K562 (cell line): ENCODE results near the gene SPNS2. TPM values are rescaled to one million over a fixed set of nuclear protein-coding genes. Genes with fewer than 3 reads are reported as not detected.
A peak's percentile ranks its signal among the peaks of the same experiment; 100 is the strongest.

ENCODE experiments used
- ATAC-seq: fragments of 200-7000 bp; cut with Tn5 transposase; 3 replicates; pipeline ENCODE4 v1.9.1; 2020; ENCODE audit warnings: moderate library complexity
- BruUV-seq: library from RNA; stranded (reverse); fragments of 400-500 nt; replicated peaks from 2 replicates; lab custom pipeline; 2021; lab: Mats Ljungman, UMichigan
- CTCF ChIA-PET: fragments of 300-600 bp; formaldehyde crosslinking; extraction: SDS; loops from one replicate; lab custom pipeline; 2021; ENCODE audit warnings: low intra/inter-chr PET ratio; lab: Yijun Ruan, JAX
- POLR2A ChIA-PET: fragments of 300-600, 350-650 bp; sonication (Branson Sonifier 250); formaldehyde crosslinking; extraction: SDS; loops from one replicate; lab custom pipeline; 2021; ENCODE audit warnings: antibody characterized with exemption, inconsistent platforms; lab: Yijun Ruan, JAX
- DNase-seq, 4 experiments: peaks; one replicate each; pipeline versions ENCODE4 v3.0.0 to v3.0.0-alpha.2; 2011 to 2018; ENCODE audit warnings: low spot score in 3 of 4, mixed read lengths in 3 of 4; ENCODE audit errors: extremely low read depth in 1 of 4
- FAIRE-seq: peaks from 2 replicates; lab custom pipeline; 2011; peaks lifted over from hg19 to GRCh38; lab: Jason Lieb, UNC
- H2AFZ ChIP-seq: 2 replicates; pipeline ENCODE4 v1.6.0; 2011; ENCODE audit warnings: low read depth, low read length, control low read depth, inconsistent platforms
- H3K27ac ChIP-seq: fragments of 200-600 bp; 3 replicates; pipeline ENCODE4 v1.8.0; 2011; ENCODE audit warnings: low read depth, mild to moderate bottlenecking, control low read depth, inconsistent platforms, low read length, moderate library complexity, mixed read lengths; ENCODE audit errors: extremely low read depth
- H3K27me3 ChIP-seq, 2 experiments: fragments of 300-600 bp in 1 of 2; 2 replicates in 1 of 2; 3 replicates in 1 of 2; pipeline versions ENCODE4 v1.6.0 to v1.8.0; 2011; ENCODE audit warnings: inconsistent platforms in 2 of 2, low read length in 2 of 2, mild to moderate bottlenecking in 1 of 2, mixed read lengths in 1 of 2, moderate library complexity in 1 of 2; ENCODE audit not compliant: control insufficient read depth in 2 of 2, insufficient read depth in 2 of 2
- H3K36me3 ChIP-seq: fragments of 300-600 bp; 3 replicates; pipeline ENCODE4 v1.8.0; 2011; ENCODE audit warnings: mild to moderate bottlenecking, low read length, inconsistent platforms; ENCODE audit not compliant: control insufficient read depth, insufficient read depth
- H3K4me1 ChIP-seq, 2 experiments: fragments of 200-600 bp in 1 of 2; replicated peaks in 1 of 2; 2 replicates in 1 of 2; 3 replicates in 1 of 2; pipeline versions ENCODE4 v1.5.1 to v1.8.0; 2011; ENCODE audit warnings: inconsistent platforms in 2 of 2, low read length in 2 of 2, mild to moderate bottlenecking in 1 of 2, mixed read lengths in 1 of 2, moderate library complexity in 1 of 2; ENCODE audit not compliant: control insufficient read depth in 2 of 2, insufficient read depth in 2 of 2
- H3K4me2 ChIP-seq: 2 replicates; pipeline ENCODE4 v1.6.1; 2011; ENCODE audit warnings: low read length, control low read depth, inconsistent platforms, mixed read lengths; ENCODE audit not compliant: insufficient read depth
- H3K4me3 ChIP-seq: fragments of 200-600 bp; sonication (generic), shearing (Covaris generic); 2 replicates; pipeline ENCODE4 v1.5.1; 2016; ENCODE audit warnings: control low read depth, inconsistent platforms
- H3K79me2 ChIP-seq: fragments of 200-600 bp; 3 replicates; pipeline ENCODE4 v1.8.0; 2011; ENCODE audit warnings: low read length, inconsistent platforms; ENCODE audit not compliant: control insufficient read depth, insufficient read depth
- H3K9ac ChIP-seq, 2 experiments: 2 replicates each; pipeline versions ENCODE4 v1.6.0 to v1.6.1; 2011; ENCODE audit warnings: low read depth in 2 of 2, low read length in 2 of 2, control low read depth in 1 of 2, inconsistent platforms in 1 of 2, mild to moderate bottlenecking in 1 of 2, mixed read lengths in 1 of 2; ENCODE audit not compliant: insufficient read depth in 1 of 2
- H3K9me1 ChIP-seq: one replicate; pipeline ENCODE4 v1.6.0; 2011; ENCODE audit warnings: inconsistent platforms, mild to moderate bottlenecking, low read length, moderate library complexity; ENCODE audit not compliant: control insufficient read depth, insufficient read depth
- H3K9me3 ChIP-seq: replicated peaks from 2 replicates; pipeline ENCODE4 v1.5.1; 2011; ENCODE audit warnings: low read depth, low read length, inconsistent platforms; ENCODE audit not compliant: control insufficient read depth, insufficient read depth
- H4K20me1 ChIP-seq: replicated peaks from 2 replicates; pipeline ENCODE4 v1.6.1; 2011; ENCODE audit warnings: low read length, inconsistent platforms, mixed read lengths; ENCODE audit not compliant: control insufficient read depth, insufficient read depth
- CREM ChIP-seq: IDR thresholded peaks from 2 replicates; pipeline ENCODE4 v1.6.1; 2014; ENCODE audit warnings: antibody characterized with exemption, low read depth
- POLR2A ChIP-seq: fragments of 450-650 bp; conservative IDR thresholded peaks from 2 replicates; pipeline ENCODE4 v1.6.1; 2016
- RNF2 ChIP-seq: sonication (generic); IDR thresholded peaks from 2 replicates; pipeline ENCODE4 v1.6.1; 2016
- TFAP4 ChIP-seq: sonication (generic); formaldehyde crosslinking; IDR thresholded peaks from 2 replicates; pipeline ENCODE4 v1.8.0; 2022; ENCODE audit warnings: missing genetic modification reagents, mild to moderate bottlenecking, moderate library complexity, borderline replicate concordance
- ZC3H8 ChIP-seq: fragments of 450-650 bp; IDR thresholded peaks from 2 replicates; pipeline ENCODE4 v1.6.1; 2017
- ZNF263 ChIP-seq: sonication (generic); formaldehyde crosslinking; IDR thresholded peaks from 2 replicates; pipeline ENCODE4 v1.8.0; 2022; ENCODE audit warnings: mild to moderate bottlenecking, missing genetic modification reagents, borderline replicate concordance
- WGBS: fragments of 100-300 bp; shearing (Covaris generic); methylation state at CpG from one replicate; pipeline ENCODE4 v1.1.6; 2016; ENCODE audit warnings: low coverage, mixed read lengths; ENCODE audit not compliant: insufficient coverage; ENCODE audit errors: missing lambda C conversion rate; 5-methylcytosine and 5-hydroxymethylcytosine counted together
- in situ Hi-C: fragments of 300-500 bp; cut with MboI; formaldehyde crosslinking; loops from 4 replicates; pipeline ENCODE4 v1.15.0; 2018; ENCODE audit warnings: inconsistent platforms, mixed read lengths
- intact Hi-C: fragments of 100-400 bp; cut with micrococcal nuclease; formaldehyde crosslinking; loops from 2 replicates; pipeline ENCODE4 v1.14.2; 2022
- polyA plus RNA-seq, 8 experiments: library from polyadenylated mRNA; depleted of rRNA in 4 of 8; stranded (reverse) in 5 of 8; unstranded in 3 of 8; fragments of >200 nt; fragmentation: Nextera tagmentation in 2 of 8; fragmentation: Illumina TruSeq in 1 of 8; extraction: Ambion mirVana in 2 of 8; extraction: Trizol in 1 of 8; gene quantifications; 2 replicates each; pipeline versions ENCODE4 v1.2.1 to v1.2.3, GENCODE V29; 2011 to 2014; ENCODE audit warnings: inconsistent platforms in 1 of 8, missing spikeins in 1 of 8
- total RNA-seq, 7 experiments: library from RNA; depleted of rRNA in 6 of 7; stranded (reverse); fragments of >200 nt in 6 of 7; fragmentation: Illumina TruSeq in 2 of 7; extraction: Trizol in 2 of 7; gene quantifications; 2 replicates each; pipeline versions ENCODE4 v1.2.1 to v1.2.3, GENCODE V29; 2011 to 2021; ENCODE audit warnings: low replicate concordance in 1 of 7

SPNS2 gene
- total and polyA plus RNA-seq, 9 of the 15 experiments (the other 6 are each of a cell fraction or from before 2014, with no cell fraction given) = 0.06 TPM; not detected in 8

GRCh38 chr17:4536259-4536741, 37.6 kb downstream of the SPNS2 start (continued):
- TF ChIP-seq CREM (peak; percentile 33; the same call in 1 of the 2 replicates), ZNF263 (CRISPR knock-in tag) (peak; percentile 34; the same call in 1 of the 2 replicates), RNF2 (no peak)
- TF ChIP-seq, all 486 proteins: peak for 11

GRCh38 chr17:4536742-4537411, 38.2 kb downstream of the SPNS2 start:
- no peaks in the 10 kb centered on the region for H3K79me2 ChIP-seq
- TF ChIP-seq ZC3H8 = no peak
- TF ChIP-seq TFAP4 (CRISPR knock-in tag) = peak; percentile 2; the same call in 1 of the 2 replicates
- peak; percentile 22; the same call in 1 of the 2 replicates for TF ChIP-seq POLR2A
- TF ChIP-seq, all 486 proteins: peak for 2
- ChIA-PET CTCF (no interaction called here), POLR2A (interaction anchor here (0.6 to 1.2 kb wide), 2 partner anchors 9 to 33 kb away, joined by 3 read pairs; no protein-coding TSS in a partner anchor)
- Histone ChIP-seq H3K9ac (peak overlapping the region in 1 of 2 experiments; percentile 79; a peak in 2 of 4 replicates), H3K27ac (no peak overlapping the region), H3K36me3 (peaks cover 47% of the 10 kb centered on the region; the same call in 1 of the 3 replicates), H3K27me3 (peaks cover 0 to 11% of the 10 kb centered on the region in 2 experiments; a peak in 3 of 5 replicates), H3K4me3 (no peak overlapping the region), H3K4me2 (no peak overlapping the region), H3K4me1 (peaks cover 0 to 72% of the 10 kb centered on the region in 2 experiments; a peak in 3 of 5 replicates), H2AFZ (no peak overlapping the region), H3K9me1 (no peaks in the 10 kb centered on the region), H4K20me1 (peaks cover 4% of the 10 kb centered on the region; the same call in 1 of the 2 replicates), H3K9me3 (no peaks in the 10 kb centered on the region)
- FAIRE-seq (no peak), ATAC-seq (peak; percentile 4), DNase-seq (no peak)
- in situ Hi-C loops (no loop called here), intact Hi-C loops (no loop called here)
- BruUV-seq = no TSS peak
- 80% methylated on average over 1 of the region's 18 CpGs for WGBS
